Neural cell (in vitro differentiated cells): ENCODE data around the gene MAPK10. TPM values are rescaled to one million over a fixed set of nuclear protein-coding genes. Genes with fewer than 3 reads are reported as not detected.

Source experiments
- H2AFZ ChIP-seq: fragments of 200-600, 300-800 bp; sonication (generic), shearing (Covaris generic); 2 replicates; pipeline ENCODE4 v1.6.0; 2014; ENCODE audit warnings: low read depth, mild to moderate bottlenecking, antibody characterized with exemption, low read length, moderate library complexity
- H3F3A ChIP-seq: fragments of 200-600 bp; shearing (Covaris generic); 2 replicates; pipeline ENCODE4 v1.6.1; 2016; ENCODE audit warnings: mild to moderate bottlenecking, moderate library complexity, mixed read lengths, antibody characterized with exemption, low read length; ENCODE audit not compliant: insufficient read depth, poor library complexity, severe bottlenecking
- H3K27ac ChIP-seq: fragments of 200-600, 300-800 bp; sonication (generic), shearing (Covaris generic); 2 replicates; pipeline ENCODE4 v1.5.1; 2014; ENCODE audit warnings: mild to moderate bottlenecking, low read length, moderate library complexity
- H3K27me3 ChIP-seq: fragments of 300-800, 200-600 bp; sonication (generic), shearing (Covaris generic); 2 replicates; pipeline ENCODE4 v1.6.0; 2014; ENCODE audit warnings: mild to moderate bottlenecking, low read depth, low read length, moderate library complexity; ENCODE audit not compliant: insufficient read depth
- H3K36me3 ChIP-seq: fragments of 300-800, 200-600 bp; sonication (generic), shearing (Covaris generic); 2 replicates; pipeline ENCODE4 v1.5.1; 2014; ENCODE audit warnings: mild to moderate bottlenecking, antibody characterized with exemption, low read length, moderate library complexity; ENCODE audit not compliant: insufficient read depth
- H3K4me2 ChIP-seq: fragments of 300-800, 200-600 bp; sonication (generic), shearing (Covaris generic); 2 replicates; pipeline ENCODE4 v1.6.0; 2014; ENCODE audit warnings: mild to moderate bottlenecking, low read length
- H3K4me3 ChIP-seq: fragments of 300-800, 200-600 bp; sonication (generic), shearing (Covaris generic); 2 replicates; pipeline ENCODE4 v1.5.1; 2014; ENCODE audit warnings: mild to moderate bottlenecking, low read length, moderate library complexity
- H3K79me2 ChIP-seq: fragments of 200-600 bp; shearing (Covaris generic); replicated peaks from 2 replicates; pipeline ENCODE4 v1.6.0; 2014; ENCODE audit warnings: mild to moderate bottlenecking, low read length, moderate library complexity; ENCODE audit not compliant: insufficient read depth
- H3K9ac ChIP-seq: fragments of 300-800, 200-600 bp; sonication (generic), shearing (Covaris generic); 2 replicates; pipeline ENCODE4 v1.6.1; 2016; ENCODE audit warnings: mild to moderate bottlenecking, low read length, mixed read lengths
- H3K9me2 ChIP-seq: fragments of 200-600 bp; shearing (Covaris generic); 2 replicates; pipeline ENCODE4 v1.6.1; 2016; ENCODE audit warnings: mild to moderate bottlenecking, low read length, mixed read lengths; ENCODE audit not compliant: insufficient read depth
- H3K9me3 ChIP-seq: fragments of 200-600, 300-800 bp; sonication (generic), shearing (Covaris generic); 2 replicates; pipeline ENCODE4 v1.6.1; 2016; ENCODE audit warnings: mild to moderate bottlenecking, mixed run types, low read length, moderate library complexity, mixed read lengths
- H4K20me1 ChIP-seq: fragments of 200-600 bp; shearing (Covaris generic); 2 replicates; pipeline ENCODE4 v1.6.1; 2016; ENCODE audit warnings: mild to moderate bottlenecking, mixed run types; ENCODE audit not compliant: insufficient read depth
- EP300 ChIP-seq: fragments of 450-650 bp; conservative IDR thresholded peaks from 2 replicates; pipeline ENCODE4 v1.6.1; 2014; ENCODE audit warnings: antibody characterized with exemption, mild to moderate bottlenecking, moderate library complexity; ENCODE audit not compliant: poor library complexity, severe bottlenecking
- MXI1 ChIP-seq: fragments of 450-650 bp; conservative IDR thresholded peaks from 2 replicates; pipeline ENCODE4 v1.6.1; 2014; ENCODE audit warnings: antibody characterized with exemption, mild to moderate bottlenecking; ENCODE audit not compliant: poor library complexity, severe bottlenecking
- RAD21 ChIP-seq: fragments of 450-650 bp; conservative IDR thresholded peaks from 2 replicates; pipeline ENCODE4 v1.6.1; 2014; ENCODE audit warnings: antibody characterized with exemption, mild to moderate bottlenecking, moderate library complexity
- TAF1 ChIP-seq: IDR thresholded peaks from 2 replicates; pipeline ENCODE4 v1.6.1; 2012; ENCODE audit warnings: low read depth
- polyA plus RNA-seq: library from polyadenylated mRNA; depleted of rRNA; stranded (reverse); fragments of >200 nt; gene quantifications from 2 replicates; pipeline ENCODE4 v1.2.3, GENCODE V29; 2014
- TF ChIP-seq, protein P1 (sequence below): IDR thresholded peaks from 2 replicates; pipeline ENCODE4 v1.6.1; 2012; ENCODE audit warnings: borderline replicate concordance
- TF ChIP-seq, protein P2 (sequence below): fragments of 450-650 bp; IDR thresholded peaks from 2 replicates; pipeline ENCODE4 v1.5.1; 2014; ENCODE audit warnings: antibody characterized with exemption, mild to moderate bottlenecking, moderate library complexity; ENCODE audit not compliant: poor library complexity, severe bottlenecking

MAPK10 gene
- polyA plus RNA-seq, 1 donor from 2014 or later, result 91.9 TPM

DNA sequence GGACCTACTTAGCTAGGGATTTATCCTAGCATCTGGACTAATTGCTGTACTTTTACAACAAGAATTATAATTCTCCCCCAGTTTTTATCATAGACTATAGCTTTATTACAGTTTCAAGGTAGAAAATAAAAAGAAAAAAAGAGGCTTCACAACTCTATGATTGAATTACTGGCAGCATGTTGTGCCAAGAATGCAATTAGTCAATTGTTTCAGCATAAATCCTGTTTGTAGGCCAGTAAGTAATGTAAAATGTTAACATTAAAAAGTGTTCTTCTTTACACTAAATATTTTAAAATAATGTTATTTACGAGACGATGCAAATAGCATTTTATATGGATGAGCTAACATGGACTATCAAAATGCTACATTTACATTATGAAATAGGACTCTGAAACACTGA, 228.4 kb downstream of the MAPK10 start:
- H3K9me2 ChIP-seq, result no peaks in the 10 kb centered on the region
- H2AFZ ChIP-seq, result no peak overlapping the region
- no peaks in the 10 kb centered on the region for H3K36me3 ChIP-seq
- no peaks in the 10 kb centered on the region for H3F3A ChIP-seq
- no peaks in the 10 kb centered on the region for H4K20me1 ChIP-seq
- H3K4me2 ChIP-seq, result no peak overlapping the region
- H3K9me3 ChIP-seq, result no peaks in the 10 kb centered on the region
- TF ChIP-seq, protein P1, sequence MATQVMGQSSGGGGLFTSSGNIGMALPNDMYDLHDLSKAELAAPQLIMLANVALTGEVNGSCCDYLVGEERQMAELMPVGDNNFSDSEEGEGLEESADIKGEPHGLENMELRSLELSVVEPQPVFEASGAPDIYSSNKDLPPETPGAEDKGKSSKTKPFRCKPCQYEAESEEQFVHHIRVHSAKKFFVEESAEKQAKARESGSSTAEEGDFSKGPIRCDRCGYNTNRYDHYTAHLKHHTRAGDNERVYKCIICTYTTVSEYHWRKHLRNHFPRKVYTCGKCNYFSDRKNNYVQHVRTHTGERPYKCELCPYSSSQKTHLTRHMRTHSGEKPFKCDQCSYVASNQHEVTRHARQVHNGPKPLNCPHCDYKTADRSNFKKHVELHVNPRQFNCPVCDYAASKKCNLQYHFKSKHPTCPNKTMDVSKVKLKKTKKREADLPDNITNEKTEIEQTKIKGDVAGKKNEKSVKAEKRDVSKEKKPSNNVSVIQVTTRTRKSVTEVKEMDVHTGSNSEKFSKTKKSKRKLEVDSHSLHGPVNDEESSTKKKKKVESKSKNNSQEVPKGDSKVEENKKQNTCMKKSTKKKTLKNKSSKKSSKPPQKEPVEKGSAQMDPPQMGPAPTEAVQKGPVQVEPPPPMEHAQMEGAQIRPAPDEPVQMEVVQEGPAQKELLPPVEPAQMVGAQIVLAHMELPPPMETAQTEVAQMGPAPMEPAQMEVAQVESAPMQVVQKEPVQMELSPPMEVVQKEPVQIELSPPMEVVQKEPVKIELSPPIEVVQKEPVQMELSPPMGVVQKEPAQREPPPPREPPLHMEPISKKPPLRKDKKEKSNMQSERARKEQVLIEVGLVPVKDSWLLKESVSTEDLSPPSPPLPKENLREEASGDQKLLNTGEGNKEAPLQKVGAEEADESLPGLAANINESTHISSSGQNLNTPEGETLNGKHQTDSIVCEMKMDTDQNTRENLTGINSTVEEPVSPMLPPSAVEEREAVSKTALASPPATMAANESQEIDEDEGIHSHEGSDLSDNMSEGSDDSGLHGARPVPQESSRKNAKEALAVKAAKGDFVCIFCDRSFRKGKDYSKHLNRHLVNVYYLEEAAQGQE, result no peak
- TF ChIP-seq MXI1 (no peak), TAF1 (no peak)
- TF ChIP-seq, protein P2, sequence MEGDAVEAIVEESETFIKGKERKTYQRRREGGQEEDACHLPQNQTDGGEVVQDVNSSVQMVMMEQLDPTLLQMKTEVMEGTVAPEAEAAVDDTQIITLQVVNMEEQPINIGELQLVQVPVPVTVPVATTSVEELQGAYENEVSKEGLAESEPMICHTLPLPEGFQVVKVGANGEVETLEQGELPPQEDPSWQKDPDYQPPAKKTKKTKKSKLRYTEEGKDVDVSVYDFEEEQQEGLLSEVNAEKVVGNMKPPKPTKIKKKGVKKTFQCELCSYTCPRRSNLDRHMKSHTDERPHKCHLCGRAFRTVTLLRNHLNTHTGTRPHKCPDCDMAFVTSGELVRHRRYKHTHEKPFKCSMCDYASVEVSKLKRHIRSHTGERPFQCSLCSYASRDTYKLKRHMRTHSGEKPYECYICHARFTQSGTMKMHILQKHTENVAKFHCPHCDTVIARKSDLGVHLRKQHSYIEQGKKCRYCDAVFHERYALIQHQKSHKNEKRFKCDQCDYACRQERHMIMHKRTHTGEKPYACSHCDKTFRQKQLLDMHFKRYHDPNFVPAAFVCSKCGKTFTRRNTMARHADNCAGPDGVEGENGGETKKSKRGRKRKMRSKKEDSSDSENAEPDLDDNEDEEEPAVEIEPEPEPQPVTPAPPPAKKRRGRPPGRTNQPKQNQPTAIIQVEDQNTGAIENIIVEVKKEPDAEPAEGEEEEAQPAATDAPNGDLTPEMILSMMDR, result no peak
- H3K27ac ChIP-seq, result no peak overlapping the region
- H3K9ac ChIP-seq, result no peak overlapping the region
- no peaks in the 10 kb centered on the region for H3K27me3 ChIP-seq
- no peak overlapping the region for H3K4me3 ChIP-seq
- no peaks in the 10 kb centered on the region for H3K79me2 ChIP-seq

DNA sequence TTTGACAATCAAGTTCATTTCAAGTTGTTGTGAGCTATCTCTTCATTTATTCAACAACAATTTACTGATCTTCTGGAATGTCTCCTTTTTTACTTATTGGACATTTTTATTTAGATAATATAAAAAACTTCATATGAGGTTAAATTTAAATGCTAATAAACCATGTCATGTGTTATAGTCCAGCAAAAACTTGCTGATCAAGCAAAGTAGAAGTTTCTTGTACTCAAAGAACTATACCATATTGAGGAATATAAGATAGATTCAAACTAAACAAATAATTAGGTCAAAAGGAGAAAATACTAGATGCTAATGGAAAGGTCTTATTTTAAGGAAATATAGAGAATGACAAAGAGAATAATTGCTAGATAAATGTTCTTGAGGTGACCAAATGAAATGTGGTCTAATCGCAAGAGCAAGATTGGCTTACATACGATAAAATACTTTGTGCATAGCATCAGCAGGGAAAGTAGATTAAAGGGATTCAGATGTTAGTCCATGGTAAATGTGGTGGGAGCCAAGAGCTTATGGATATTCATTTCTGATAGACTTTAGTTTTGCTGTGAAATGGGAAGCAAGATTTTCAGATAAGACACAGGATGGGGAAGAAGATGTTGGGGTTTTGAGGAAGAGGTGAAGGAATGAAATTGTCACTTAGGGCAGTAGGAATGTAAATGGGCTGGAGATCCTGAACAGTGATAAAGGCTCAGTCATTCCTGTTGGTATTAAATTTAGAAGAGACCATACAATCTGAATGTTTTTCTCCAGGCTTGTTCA, 229.5 kb downstream of the MAPK10 start:
- Histone ChIP-seq H4K20me1 (no peaks in the 10 kb centered on the region), H3K79me2 (no peaks in the 10 kb centered on the region), H3K4me3 (no peak overlapping the region), H2AFZ (no peak overlapping the region), H3K27ac (no peak overlapping the region), H3K9me3 (no peaks in the 10 kb centered on the region), H3K4me2 (no peak overlapping the region), H3K36me3 (no peaks in the 10 kb centered on the region), H3K9me2 (no peaks in the 10 kb centered on the region), H3K9ac (no peak overlapping the region), H3F3A (no peaks in the 10 kb centered on the region), H3K27me3 (no peaks in the 10 kb centered on the region)
- TF ChIP-seq RAD21 (no peak), EP300 (no peak), MXI1 (no peak)
- TF ChIP-seq, protein P2, result no peak
- TF ChIP-seq, protein P1, result no peak
